ENCODE results near the gene ANKH.

GRCh38 chr5:14767735-14768507, 103.7 kb downstream of the ANKH start:
- TF ChIP-seq EHF (CRISPR knock-in tag; IDR thresholded peaks at IDR 0.05) (no peak), CTCF (IDR thresholded peaks at IDR 0.05) (no peak), RAD21 (conservative IDR thresholded peaks at IDR 0.05 in 1 of 2, IDR thresholded peaks at IDR 0.05 in 1 of 2) (no peak), USF2 (IDR thresholded peaks at IDR 0.05) (no peak)
- TF ChIP-seq, protein P1, sequence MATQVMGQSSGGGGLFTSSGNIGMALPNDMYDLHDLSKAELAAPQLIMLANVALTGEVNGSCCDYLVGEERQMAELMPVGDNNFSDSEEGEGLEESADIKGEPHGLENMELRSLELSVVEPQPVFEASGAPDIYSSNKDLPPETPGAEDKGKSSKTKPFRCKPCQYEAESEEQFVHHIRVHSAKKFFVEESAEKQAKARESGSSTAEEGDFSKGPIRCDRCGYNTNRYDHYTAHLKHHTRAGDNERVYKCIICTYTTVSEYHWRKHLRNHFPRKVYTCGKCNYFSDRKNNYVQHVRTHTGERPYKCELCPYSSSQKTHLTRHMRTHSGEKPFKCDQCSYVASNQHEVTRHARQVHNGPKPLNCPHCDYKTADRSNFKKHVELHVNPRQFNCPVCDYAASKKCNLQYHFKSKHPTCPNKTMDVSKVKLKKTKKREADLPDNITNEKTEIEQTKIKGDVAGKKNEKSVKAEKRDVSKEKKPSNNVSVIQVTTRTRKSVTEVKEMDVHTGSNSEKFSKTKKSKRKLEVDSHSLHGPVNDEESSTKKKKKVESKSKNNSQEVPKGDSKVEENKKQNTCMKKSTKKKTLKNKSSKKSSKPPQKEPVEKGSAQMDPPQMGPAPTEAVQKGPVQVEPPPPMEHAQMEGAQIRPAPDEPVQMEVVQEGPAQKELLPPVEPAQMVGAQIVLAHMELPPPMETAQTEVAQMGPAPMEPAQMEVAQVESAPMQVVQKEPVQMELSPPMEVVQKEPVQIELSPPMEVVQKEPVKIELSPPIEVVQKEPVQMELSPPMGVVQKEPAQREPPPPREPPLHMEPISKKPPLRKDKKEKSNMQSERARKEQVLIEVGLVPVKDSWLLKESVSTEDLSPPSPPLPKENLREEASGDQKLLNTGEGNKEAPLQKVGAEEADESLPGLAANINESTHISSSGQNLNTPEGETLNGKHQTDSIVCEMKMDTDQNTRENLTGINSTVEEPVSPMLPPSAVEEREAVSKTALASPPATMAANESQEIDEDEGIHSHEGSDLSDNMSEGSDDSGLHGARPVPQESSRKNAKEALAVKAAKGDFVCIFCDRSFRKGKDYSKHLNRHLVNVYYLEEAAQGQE (IDR thresholded peaks at IDR 0.05) = no peak
